ENCODE measurements around the gene NRCAM. TPM values are rescaled to one million over a fixed set of nuclear protein-coding genes. Genes with fewer than 3 reads are reported as not detected.

NRCAM gene
- total and polyA plus RNA-seq, 2 of the 13 experiments (the other 11 are each of a cell fraction or from before 2014, with no cell fraction given) = 0.31 to 0.33 TPM

DNA sequence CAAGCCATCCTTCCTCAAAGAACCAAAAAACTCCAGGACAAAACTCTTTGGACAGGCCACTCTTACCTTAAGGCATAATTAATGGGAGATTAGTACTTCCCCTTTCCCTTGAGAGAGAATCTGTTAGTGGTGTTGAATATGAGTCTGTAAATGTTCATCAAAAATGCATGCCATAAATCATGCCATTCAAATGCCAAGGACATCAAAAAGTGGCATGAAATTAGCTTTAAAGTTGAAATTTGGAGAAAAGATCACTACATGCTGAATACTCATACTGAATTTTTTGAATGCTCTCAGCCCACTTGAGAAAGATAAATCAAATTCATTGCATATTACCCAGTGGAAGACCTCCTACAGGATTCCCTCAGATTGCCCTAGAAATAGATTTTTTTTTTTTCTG is 6.7 kb downstream of the NRCAM start:
- TF ChIP-seq CHD2 (IDR thresholded peaks at IDR 0.05; ENCODE audit: low read depth, low read length) (no peak), NFE2 (CRISPR knock-in tag; IDR thresholded peaks at IDR 0.05) (no peak)
- TF ChIP-seq, protein P1, sequence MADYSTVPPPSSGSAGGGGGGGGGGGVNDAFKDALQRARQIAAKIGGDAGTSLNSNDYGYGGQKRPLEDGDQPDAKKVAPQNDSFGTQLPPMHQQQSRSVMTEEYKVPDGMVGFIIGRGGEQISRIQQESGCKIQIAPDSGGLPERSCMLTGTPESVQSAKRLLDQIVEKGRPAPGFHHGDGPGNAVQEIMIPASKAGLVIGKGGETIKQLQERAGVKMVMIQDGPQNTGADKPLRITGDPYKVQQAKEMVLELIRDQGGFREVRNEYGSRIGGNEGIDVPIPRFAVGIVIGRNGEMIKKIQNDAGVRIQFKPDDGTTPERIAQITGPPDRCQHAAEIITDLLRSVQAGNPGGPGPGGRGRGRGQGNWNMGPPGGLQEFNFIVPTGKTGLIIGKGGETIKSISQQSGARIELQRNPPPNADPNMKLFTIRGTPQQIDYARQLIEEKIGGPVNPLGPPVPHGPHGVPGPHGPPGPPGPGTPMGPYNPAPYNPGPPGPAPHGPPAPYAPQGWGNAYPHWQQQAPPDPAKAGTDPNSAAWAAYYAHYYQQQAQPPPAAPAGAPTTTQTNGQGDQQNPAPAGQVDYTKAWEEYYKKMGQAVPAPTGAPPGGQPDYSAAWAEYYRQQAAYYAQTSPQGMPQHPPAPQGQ (CRISPR knock-in tag; IDR thresholded peaks at IDR 0.05; ENCODE audit: borderline replicate concordance) = no peak
- no peak for FAIRE-seq
- intact Hi-C loops (cut with micrococcal nuclease; ENCODE audit: unreplicated experiment) (no loop called here), in situ Hi-C loops (cut with HindIII; ENCODE audit: extremely low pct_ligation_motif_present, low pct_unique_long_range_greater_than_20kb) (no loop called here)
- H3K27ac ChIP-seq (ENCODE audit: extremely low read length, insufficient read depth, low read length) = no peak overlapping the region
- ChIA-PET POLR2A (no interaction called here), CTCF (ENCODE audit: low intra/inter-chr PET ratio, low total read pairs) (no interaction called here)
- H3K4me2 ChIP-seq (ENCODE audit: low read depth, low read length) = no peak overlapping the region
- DNase-seq (ENCODE audit: low spot score) = no peak
- peaks cover 11% of the 10 kb centered on the region for H3K4me1 ChIP-seq (ENCODE audit: insufficient read depth, low read length)
- no peaks in the 10 kb centered on the region for H3K79me2 ChIP-seq (ENCODE audit: insufficient read depth, low read length)
- no TSS peak for BruUV-seq (replicated peaks)
- no peak overlapping the region for H3K4me3 ChIP-seq (replicated peaks in 1 of 3; ENCODE audit: insufficient read depth in 1 of 3, low read depth in 2 of 3, low read length in 3 of 3)
- ATAC-seq = no peak
- no peaks in the 10 kb centered on the region for H3K9me3 ChIP-seq (ENCODE audit: low read length)
- H3K9ac ChIP-seq (ENCODE audit: insufficient read depth, low read depth, low read length) = no peak overlapping the region
- no peaks in the 10 kb centered on the region for H3K36me3 ChIP-seq (replicated peaks in 1 of 2; ENCODE audit: control insufficient read depth in 1 of 2, insufficient read depth in 2 of 2, low read length in 2 of 2)
- H3K27me3 ChIP-seq (ENCODE audit: control insufficient read depth in 1 of 2, insufficient read depth in 2 of 2, low read length in 2 of 2) = peaks cover 0 to 7% of the 10 kb centered on the region in 2 experiments; a peak in 3 of 5 replicates
- H4K20me1 ChIP-seq (ENCODE audit: insufficient read depth, low read length) = no peaks in the 10 kb centered on the region
- H2AFZ ChIP-seq (ENCODE audit: low read length) = no peak overlapping the region

GRCh38 chr7:108448584-108449505 is 7.4 kb downstream of the NRCAM start:
- in situ Hi-C loops (cut with HindIII; ENCODE audit: extremely low pct_ligation_motif_present, low pct_unique_long_range_greater_than_20kb) = no loop called here
- intact Hi-C loops (cut with micrococcal nuclease; ENCODE audit: unreplicated experiment) = no loop called here
- Histone ChIP-seq H4K20me1 (ENCODE audit: insufficient read depth, low read length) (no peaks in the 10 kb centered on the region), H3K27me3 (ENCODE audit: control insufficient read depth in 1 of 2, insufficient read depth in 2 of 2, low read length in 2 of 2) (peaks cover 0 to under 1% of the 10 kb centered on the region in 2 experiments; a peak in 2 of 5 replicates), H3K4me1 (ENCODE audit: insufficient read depth, low read length) (peaks cover 11% of the 10 kb centered on the region), H3K9me3 (ENCODE audit: low read length) (no peaks in the 10 kb centered on the region), H3K36me3 (replicated peaks in 1 of 2; ENCODE audit: control insufficient read depth in 1 of 2, insufficient read depth in 2 of 2, low read length in 2 of 2) (no peaks in the 10 kb centered on the region), H3K9ac (ENCODE audit: insufficient read depth, low read depth, low read length) (no peak overlapping the region), H3K27ac (ENCODE audit: extremely low read length, insufficient read depth, low read length) (no peak overlapping the region), H3K79me2 (ENCODE audit: insufficient read depth, low read length) (no peaks in the 10 kb centered on the region), H3K4me2 (ENCODE audit: low read depth, low read length) (no peak overlapping the region), H3K4me3 (replicated peaks in 1 of 3; ENCODE audit: insufficient read depth in 1 of 3, low read depth in 2 of 3, low read length in 3 of 3) (no peak overlapping the region), H2AFZ (ENCODE audit: low read length) (no peak overlapping the region)
- DNase-seq (ENCODE audit: low spot score) (no peak), ATAC-seq (no peak), FAIRE-seq (no peak)
- WGBS (ENCODE audit: low lambda C conversion rate) = 13% methylated on average over 11 of the region's 11 CpGs
- ChIA-PET CTCF (ENCODE audit: low intra/inter-chr PET ratio, low total read pairs) (no interaction called here), POLR2A (no interaction called here)
- no peak for TF ChIP-seq RELA (CRISPR knock-in tag; IDR thresholded peaks at IDR 0.05)
- no peak for TF ChIP-seq ZNF572 (CRISPR knock-in tag; IDR thresholded peaks at IDR 0.05)
- TF ChIP-seq ARNTL (CRISPR knock-in tag; IDR thresholded peaks at IDR 0.05) = no peak
- TF ChIP-seq PPARG (CRISPR knock-in tag; conservative IDR thresholded peaks at IDR 0.05) = 0 out of 2 replicates have a peak, but pooled peaks have one; percentile 38
- no TSS peak for BruUV-seq (replicated peaks)

Measured in HepG2 (cell line).